ENCODE measurements around the gene TEX29.

Gene TEX29

DNA sequence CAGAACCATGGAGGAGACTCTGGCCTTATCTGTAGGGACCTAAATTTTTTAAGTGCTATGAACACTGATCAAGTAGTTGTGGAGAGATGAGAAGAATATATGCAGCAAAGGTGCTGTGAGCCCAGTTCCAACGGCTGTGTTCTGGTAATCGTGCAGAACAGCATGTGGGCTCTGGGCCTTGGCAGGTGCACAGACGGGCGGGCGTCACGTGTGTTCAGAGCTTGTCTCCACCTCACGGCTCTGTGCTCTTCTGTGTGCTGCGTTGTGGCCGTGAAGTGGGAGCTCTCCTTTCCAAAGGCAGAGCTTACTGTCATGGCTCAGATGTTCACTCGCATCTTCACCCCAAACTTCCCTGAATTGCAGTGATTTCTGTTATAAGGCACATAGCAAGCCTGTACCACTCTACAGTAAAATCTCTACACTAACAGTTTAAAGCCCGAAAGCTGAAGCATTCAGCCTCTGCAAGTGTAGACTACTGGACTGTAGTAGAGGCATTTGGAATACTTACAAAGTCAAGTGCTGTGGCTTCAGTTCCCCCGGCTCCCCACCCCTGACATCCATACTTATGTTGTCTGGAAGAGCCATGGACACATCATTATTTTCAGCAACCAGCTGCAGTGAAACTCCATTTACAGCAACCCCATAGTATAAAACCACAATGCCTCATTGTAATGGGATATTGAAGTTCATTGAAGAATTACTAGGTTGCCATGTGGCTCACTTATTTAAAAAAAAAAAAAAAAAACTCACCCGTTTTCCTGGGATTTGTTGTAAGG is 27.5 kb upstream of the TEX29 start:
- no peak for DNase-seq

DNA sequence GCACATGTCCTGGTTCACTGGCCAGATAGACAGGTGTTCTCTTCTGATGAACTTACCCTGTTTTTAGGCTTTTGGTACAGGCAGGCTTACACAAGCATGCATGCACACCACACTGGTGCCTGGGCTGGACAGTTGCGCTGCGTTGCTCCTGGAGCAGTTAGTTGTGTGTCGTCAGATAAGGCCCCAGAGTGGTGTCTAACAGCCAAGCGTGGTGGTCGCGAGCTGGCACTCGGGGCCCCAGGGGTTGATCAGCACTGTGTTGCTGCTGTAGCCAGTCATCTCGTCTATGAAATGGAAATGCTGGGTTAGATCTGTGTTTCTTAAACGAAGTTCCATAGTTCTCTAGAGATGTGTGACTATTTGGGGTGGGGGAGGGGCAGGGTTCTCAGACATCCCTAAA is 24.6 kb upstream of the TEX29 start:
- no peak for DNase-seq

DNA sequence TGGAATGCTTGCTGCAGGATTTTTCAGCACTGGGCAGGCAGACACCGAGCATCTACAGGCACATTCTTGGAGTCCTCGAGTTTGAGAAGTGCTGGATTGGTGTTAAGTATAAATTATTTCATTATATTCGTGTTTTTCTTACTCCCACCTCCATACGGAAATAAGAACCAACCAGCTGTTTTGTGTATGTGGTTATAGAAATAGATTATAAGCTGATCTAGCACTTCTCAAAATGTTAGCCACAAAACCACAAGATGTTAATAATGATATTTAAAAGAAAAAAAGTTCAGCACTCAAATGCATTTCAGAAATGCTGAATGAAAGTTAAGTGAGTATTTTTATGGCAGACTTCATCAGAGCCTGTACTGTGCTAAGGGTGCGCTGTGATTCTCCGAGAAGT is 24.0 kb upstream of the TEX29 start:
- DNase-seq: no peak

DNA sequence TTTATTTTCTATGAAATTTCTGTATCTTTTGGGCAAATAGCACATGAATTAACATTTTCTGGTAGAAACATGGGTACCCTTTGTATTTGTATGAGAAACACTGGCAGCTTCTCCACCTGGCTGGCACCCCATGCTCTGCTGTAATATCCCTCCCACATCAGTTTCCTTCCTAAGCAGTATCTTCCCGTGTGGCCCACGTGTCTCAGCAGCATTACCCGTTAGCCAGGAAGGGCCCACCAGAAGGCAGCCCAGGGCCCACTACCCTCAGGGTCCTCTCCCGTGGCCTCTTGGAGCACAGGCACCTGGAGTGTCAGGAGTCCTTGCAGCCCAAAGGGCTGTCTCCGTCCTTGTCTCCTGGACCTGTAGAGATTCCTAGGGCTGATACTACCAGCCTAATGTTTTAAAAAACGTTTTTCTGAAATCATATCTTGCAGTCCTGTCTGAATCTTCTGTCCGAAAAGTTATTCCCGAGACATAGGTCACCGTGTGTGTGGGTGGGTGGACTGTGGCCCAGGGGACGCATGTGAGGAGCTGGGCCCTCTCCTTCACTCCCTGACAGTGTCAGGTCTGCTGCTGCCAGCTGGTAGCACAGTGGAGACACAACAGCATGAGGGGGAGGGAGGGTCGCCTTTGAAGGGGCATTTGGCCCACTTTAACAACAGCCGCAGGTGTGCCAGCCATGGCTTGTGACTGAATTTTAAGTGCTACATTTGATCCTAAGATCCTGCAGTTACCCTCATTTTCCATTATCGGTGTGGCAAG is 22.0 kb upstream of the TEX29 start:
- DNase-seq: no peak

DNA sequence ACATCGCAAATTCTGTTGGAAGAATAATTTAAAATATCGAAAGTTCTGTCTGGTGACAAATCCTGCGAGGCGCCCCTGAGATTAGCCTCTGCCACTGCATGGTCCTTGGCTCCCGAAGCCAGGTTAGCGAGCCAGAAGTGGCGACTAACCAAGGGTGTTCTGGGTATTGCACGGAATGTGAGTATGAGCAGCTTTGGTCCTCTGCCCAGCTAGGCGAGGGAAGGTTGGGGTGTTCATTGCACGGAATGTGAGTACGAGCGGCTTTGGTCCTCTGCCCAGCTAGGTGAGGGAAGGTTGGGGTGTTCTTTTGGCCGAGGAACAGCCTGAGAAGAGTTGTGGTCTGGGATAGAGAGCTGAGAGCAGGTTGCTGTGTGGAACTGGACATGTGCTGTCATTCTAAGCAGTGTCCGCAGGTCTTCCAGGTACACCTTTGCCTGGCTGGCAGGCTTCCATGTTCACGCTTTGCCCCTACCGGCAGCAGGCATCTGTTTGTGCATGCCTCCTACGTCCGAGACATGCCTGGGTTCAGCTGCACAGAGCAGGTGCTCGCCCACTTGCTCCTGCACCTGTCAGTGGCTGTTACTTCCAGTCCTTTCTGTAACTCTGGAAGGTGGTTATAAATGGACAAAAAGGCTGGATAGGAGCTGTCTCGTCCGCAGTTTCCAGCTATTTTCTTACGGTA is 18.3 kb upstream of the TEX29 start:
- DNase-seq: no peak

GRCh38 chr13:111303559-111303958 is 16.9 kb upstream of the TEX29 start:
- DNase-seq: no peak

- no peak for DNase-seq
These were observed 16.3 kb upstream of the TEX29 start for GRCh38 chr13:111304041-111304544.

DNA sequence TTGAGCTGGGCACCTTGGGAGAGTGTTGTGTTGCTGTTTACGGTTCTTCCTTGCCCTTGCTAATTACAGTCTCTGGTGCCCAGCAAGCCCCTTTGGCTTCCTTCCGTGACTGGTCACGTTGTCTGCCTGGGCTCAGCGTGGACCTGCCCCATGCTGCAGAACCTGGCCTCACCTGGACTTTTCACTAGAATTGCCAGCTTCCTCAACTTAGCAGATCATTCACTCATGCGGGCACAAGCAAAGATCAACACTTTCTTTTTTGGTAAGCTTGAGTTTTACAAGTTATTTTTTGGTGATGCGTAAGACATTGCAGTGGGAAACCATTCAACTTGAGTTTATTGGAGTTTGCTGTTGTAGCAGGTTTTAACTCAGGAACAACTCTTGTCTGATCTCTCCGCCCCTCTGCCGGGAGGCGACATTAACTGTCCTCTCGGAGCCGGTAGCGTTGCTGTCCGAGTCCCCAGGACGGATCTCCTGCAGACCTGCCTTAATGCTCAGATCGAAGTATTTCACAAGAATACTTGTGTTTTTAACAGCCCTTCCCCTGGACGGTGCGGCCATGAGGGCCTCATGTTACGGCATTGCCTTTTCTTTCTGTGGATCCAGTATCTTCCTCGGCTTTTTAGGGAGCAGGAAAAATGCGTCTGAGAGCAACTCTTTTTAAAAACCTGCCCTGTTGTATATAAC is 15.7 kb upstream of the TEX29 start:
- DNase-seq: no peak

DNA sequence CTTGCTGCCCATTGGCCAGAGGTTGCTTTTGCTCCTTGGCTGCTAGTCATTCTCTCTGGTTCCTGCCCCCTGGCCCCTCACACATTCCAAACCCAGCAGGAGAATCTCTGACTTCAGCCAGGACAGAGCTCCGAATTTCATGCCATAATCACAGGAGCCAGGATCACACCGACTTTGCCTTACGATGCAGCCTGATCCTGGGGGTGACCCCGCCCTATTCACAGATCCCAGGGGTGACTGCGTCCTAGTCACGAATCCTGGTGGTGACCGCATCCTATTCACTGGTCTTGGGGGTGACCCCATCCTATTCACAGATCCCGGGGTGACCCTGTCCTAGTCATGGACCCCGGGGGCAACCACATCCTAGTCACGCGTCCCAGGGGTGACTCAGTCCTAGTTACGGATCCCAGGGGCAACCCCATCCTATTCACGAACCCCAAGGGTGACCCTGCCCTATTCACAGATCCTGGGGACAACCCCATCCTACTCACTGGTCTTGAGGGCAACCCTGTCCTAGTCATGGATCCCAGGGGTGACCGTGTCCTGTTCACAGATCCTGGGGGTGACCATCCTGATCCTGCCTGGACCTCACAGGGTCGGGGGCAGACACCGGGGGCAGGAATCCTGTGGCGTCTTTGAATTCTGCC is 7.4 kb upstream of the TEX29 start:
- no peak for DNase-seq

- no peak for DNase-seq
These were observed 6.5 kb upstream of the TEX29 start for GRCh38 chr13:111313911-111314425.

DNA sequence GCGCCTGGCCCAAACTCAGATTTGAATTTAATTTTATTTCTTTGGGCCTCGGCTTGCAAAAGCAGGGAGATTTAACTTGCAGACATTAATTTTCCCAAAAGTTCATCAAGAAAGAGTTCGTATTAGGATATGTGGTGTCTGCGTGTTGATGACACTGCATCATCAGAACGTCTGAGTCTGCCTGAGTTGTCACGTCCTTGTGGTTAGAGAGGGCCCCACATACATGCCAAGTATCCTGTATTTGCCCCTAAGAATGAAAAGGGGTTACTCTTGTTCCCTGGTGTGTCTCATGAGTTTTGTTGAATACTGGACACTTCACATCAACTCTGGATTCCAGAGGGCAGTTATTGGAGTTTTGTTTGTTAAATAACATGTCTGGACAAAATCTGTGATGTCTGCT is 5.6 kb upstream of the TEX29 start:
- DNase-seq: no peak

DNA sequence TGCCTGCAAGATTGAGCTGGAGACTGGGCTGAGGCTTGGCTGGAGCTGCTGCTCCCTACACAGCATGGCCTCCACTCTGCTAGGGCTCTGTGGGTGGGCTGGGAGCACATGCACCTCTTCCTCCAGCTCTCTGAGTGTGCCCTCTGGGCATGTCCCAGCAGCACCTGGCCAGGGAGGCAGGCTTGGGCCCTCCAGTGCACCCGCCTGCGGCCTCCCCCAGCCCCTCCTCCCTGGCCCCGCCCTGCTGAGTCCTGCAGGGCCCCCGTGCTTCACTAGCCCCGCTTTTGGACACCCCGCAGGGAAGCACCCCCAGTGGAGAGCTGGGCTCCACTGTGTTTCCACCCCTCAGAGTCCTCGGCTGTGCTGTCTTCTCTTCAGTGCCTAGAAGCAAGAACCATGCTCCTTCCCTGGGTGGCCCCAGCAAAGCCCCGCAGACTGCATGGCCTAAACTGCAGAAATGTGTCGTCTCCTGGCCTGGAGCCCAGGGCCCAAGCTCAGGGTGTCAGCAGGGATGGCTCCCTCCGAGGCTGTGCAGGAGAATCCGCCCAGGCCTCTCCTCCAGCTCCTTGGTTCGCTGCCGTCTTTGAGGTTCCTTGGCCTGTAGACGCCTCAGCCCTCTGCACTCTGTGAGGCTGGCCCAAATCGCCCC is 5.0 kb upstream of the TEX29 start:
- DNase-seq: no peak

DNA sequence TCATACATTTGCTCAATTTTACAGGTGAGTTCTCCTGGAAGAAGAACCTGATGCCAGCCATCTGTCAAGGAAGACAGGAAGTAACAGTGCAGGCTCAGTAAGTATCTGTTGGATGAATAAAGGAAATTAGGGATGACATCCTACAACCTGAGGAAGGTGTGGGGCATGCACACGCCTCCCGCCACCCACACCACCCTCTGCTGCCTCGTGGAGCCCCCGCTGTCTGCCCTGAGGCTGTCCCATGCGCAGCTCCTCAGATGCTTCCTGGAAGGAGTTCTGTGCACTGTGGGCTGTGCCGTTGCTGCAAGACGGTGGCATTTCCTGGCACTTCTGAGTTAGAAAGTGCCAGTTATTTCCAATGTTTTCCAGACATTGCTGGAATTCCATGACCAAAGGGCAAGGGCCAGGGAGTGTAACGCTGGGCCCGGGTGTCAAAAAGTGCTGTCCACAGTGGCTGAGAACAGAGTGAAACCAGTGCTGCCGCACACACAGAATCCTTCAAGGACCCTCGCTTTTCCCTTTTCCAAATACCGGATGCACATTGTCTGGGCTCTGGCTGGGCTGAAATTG is 4.2 kb upstream of the TEX29 start:
- no peak for DNase-seq

- no peak for DNase-seq
These were observed 3.3 kb upstream of the TEX29 start for GRCh38 chr13:111317042-111317550.

DNA sequence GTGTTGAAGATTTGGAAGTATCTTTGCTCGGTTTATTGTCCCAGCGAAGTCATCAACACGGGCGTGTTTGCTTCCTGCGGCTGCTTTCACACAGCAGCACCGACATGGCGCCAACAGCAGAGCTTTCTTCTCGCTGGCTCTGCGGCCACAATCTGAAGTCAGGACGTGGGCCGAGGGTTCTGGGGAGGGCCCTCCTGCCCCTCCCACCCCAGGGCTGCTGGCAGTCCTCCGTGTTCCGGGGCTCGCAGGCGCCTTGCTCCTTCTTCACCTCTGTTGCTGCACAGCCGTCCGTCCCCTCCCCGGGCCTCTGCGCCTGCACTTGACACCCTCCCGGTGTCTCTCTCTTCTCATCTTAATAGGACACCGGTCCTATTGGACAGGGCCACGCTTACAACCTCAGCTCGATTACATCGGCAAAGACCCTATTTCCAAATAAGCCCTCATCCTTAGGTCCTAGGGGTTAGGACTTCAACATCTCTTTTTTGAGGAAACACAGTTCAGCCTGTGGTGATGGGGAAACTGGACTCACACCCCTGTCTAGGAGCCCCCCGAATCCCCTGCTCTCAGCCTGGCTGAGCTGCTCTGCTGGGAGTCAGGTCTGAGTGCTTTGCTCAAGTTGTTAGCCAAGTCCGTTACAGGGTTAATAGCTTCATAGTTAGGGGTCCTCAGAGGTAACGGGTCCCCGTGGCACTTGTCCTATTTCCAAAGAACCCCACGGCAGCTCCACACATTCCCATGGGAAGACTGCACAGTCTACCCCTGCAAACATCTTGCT is 2.7 kb upstream of the TEX29 start:
- DNase-seq: no peak

- no peak for DNase-seq
These were observed 2.1 kb upstream of the TEX29 start for GRCh38 chr13:111318386-111318785.

GRCh38 chr13:111319521-111319920 is 921 bp upstream of the TEX29 start:
- DNase-seq: no peak

DNA sequence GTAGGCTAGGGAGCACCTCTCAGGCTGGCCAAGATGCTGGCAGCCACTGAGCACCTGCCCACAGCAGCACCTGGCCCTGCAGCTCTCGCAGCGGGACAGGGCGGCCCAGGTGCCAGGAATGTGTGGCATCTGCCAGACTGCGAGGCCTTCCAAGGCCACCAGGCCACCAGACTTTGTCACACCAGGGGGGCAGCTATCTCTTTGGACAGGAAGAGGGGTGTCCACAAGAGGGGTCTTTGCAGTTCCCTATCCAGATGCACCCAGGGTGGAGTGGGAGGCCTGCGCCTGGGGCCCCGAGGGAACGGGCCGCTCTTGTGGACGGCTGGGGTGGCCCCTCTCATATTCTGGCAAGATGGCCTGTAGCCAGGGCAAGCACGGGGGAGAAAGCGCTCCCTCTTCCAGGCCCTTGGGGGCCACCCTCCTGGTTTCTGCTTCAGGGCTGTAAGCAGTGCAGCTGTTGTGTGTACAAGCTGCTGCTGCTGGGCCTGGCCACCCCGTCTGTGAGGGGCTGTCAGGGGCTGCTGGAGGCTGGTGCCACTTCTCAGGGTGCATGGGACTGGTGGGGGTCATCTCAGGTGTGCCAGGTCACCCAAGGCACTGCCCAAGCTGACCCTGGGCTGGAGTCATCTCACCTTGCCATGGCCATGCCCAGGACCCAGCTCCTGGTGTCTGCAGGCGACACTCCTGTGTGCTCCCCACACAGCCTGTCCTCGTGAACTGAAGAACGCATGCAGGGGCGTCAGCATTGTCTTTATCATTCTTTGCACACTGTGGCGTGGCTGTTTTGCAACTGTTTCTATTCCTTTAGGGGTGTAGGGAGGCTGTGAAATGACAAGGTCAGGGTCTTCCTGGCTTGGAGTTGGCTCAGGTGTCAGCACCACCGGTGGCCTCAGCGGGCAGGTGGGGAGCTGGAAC is 1.8 kb downstream of the TEX29 start:
- DNase-seq: no peak

GRCh38 chr13:111322916-111323331 is 2.5 kb downstream of the TEX29 start:
- no peak for DNase-seq

Measured in activated gamma-delta T cell treated with Interleukin-2 at 50 U/mL for 16 hours (primary cell).